K562 treated with DMSO at 1 percent for 12 hours (cell line): ENCODE measurements around the gene KRTAP4-3. TPM values are rescaled to one million over a fixed set of nuclear protein-coding genes. Genes with fewer than 3 reads are reported as not detected.

Experiments used
- total RNA-seq: library from RNA; unstranded; fragments of 300-600 nt; gene quantifications from 2 replicates; pipeline ENCODE4 v1.2.3, GENCODE V29; 2022; ENCODE audit not compliant: insufficient read depth

KRTAP4-3 gene
- not detected in 2 replicates for total RNA-seq

GRCh38 chr17:41168121-41168520 is at the start of gene KRTAP4-3:
KRTAP4-3 (minus strand) TSS chr17:41168221; CDS start chr17:41168172, 49 bp downstream.

DNA sequence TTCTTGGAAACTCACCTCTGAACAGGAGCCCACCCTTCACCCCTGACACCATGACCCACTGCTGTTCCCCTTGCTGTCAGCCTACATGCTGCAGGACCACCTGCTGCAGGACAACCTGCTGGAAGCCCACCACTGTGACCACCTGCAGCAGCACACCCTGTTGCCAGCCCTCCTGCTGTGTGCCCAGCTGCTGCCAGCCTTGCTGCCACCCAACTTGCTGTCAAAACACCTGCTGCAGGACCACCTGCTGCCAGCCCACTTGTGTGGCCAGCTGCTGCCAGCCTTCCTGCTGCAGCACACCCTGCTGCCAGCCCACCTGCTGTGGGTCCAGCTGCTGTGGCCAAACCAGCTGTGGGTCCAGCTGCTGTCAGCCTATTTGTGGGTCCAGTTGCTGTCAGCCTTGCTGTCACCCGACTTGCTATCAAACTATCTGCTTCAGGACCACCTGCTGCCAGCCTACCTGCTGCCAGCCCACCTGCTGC is 21.9 kb upstream of the KRTAP4-3 start, which contains the start of gene KRTAP9-1:
KRTAP9-1 (plus strand) TSS at position 51 of the 482 bp plus-strand sequence; CDS start at position 51, 0 bp downstream.

DNA sequence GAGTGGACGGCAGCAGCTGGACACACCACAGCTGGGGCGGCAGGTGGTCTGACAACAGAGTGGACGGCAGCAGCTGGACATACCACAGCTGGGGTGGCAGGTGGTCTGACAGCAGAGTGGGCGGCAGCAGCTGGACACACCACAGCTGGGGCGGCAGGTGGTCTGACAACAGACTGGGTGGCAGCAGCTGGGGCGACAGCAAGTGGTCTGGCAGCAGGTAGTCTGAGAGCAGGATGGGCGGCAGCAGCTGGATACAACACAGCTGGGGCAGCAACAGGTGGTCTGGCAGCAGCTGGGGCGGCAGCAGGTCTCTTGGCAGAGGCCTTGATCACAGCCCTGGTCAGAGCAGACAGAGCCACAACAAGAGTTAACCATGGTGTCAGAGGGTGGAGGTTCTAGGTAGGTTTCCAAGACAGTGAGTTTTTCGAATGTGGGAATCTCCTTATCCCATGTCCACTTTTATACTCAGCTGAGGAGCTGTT is 16.5 kb upstream of the KRTAP4-3 start, which contains the start of gene KRTAP4-1:
KRTAP4-1 (minus strand) TSS at position 432 of the 482 bp plus-strand sequence; CDS start at position 375, 57 bp downstream.

DNA sequence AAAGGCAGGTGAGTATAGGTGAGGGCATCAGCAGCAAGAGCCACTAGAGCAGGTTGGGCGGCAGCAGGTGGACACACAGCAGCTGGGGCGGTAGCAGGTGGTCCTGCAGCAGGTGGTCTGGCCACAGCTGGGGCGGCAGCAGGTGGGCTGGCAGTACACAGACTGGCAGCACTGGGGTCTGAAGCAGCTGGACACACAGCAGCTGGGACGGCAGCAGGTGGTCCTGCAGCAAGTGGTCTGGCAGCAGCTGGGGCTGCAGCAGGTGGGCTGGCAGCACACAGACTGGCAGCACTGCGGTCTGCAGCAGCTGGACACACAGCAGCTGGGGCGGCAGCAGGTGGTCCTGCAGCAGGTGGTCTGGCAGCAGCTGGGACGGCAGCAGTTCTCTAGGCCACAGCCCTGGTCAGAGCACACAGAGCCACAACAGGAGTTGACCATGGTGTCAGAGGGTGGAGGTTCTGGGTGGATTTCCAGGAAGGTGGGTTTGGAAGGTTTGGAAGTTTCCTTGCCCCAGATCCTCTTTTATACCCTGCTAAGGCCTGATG is 9.8 kb upstream of the KRTAP4-3 start, which contains the start of gene KRTAP4-2:
KRTAP4-2 (minus strand) TSS at position 495 of the 545 bp plus-strand sequence; CDS start at position 438, 57 bp downstream.

DNA sequence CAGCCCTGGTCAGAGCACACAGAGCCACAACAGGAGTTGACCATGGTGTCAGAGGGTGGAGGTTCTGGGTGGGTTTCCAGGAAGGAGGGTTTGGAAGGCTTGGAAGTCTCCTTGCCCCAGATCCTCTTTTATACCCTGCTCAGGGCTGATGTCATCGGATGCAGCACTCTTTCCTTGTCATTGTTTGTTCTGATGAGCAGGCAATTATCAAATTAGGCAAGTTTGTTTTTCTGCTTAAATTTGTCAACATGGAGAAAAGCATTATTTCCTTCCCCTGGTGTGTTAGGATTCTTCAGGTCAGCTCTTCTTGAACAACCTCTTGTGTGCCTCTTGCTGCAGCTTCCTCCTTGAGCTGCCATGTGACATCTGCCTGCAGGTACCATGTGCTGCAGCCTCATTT is 7.4 kb downstream of the KRTAP4-3 start, which contains the start of gene KRTAP4-4:
KRTAP4-4 (minus strand) TSS at position 101 of the 400 bp plus-strand sequence; CDS start at position 44, 57 bp downstream.

GRCh38 chr17:41149652-41149985 is 18.4 kb downstream of the KRTAP4-3 start, which contains the start of gene KRTAP4-5:
KRTAP4-5 (minus strand) TSS chr17:41149825; CDS start chr17:41149767, 58 bp downstream.

GRCh38 chr17:41140360-41141131 is 27.5 kb downstream of the KRTAP4-3 start, which contains the start of gene KRTAP4-6:
KRTAP4-6 (minus strand) TSS chr17:41140544; CDS start chr17:41140487, 57 bp downstream.

GRCh38 chr17:41123991-41124371 is 44.0 kb downstream of the KRTAP4-3 start, which contains the start of gene KRTAP4-12:
KRTAP4-12 (minus strand) TSS chr17:41124182; CDS start chr17:41124122, 60 bp downstream.

GRCh38 chr17:41117846-41118386 is 50.1 kb downstream of the KRTAP4-3 start, which contains the start of gene KRTAP4-11:
KRTAP4-11 (minus strand) TSS chr17:41118373; CDS start chr17:41118315, 58 bp downstream.

Other genes with a start within 250 kb of the KRTAP4-3 start
- not detected in 2 replicates for gene KRT23, start 230.6 kb downstream of the KRTAP4-3 start, total RNA-seq
- gene KRT39, start 201.3 kb downstream of the KRTAP4-3 start, total RNA-seq: not detected in 2 replicates
- not detected in 2 replicates for gene KRT40, start 183.9 kb downstream of the KRTAP4-3 start, total RNA-seq
- not detected in 2 replicates for gene KRTAP3-3, start 174.1 kb downstream of the KRTAP4-3 start, total RNA-seq
- not detected in 2 replicates for gene KRTAP3-2, start 168.3 kb downstream of the KRTAP4-3 start, total RNA-seq
- not detected in 2 replicates for gene KRTAP3-1, start 159.1 kb downstream of the KRTAP4-3 start, total RNA-seq
- gene KRTAP1-5, start 141.0 kb downstream of the KRTAP4-3 start, total RNA-seq: not detected in 2 replicates
- not detected in 2 replicates for gene KRTAP1-4, start 138.0 kb downstream of the KRTAP4-3 start, total RNA-seq
- not detected in 2 replicates for gene KRTAP1-3, start 133.3 kb downstream of the KRTAP4-3 start, total RNA-seq
- not detected in 2 replicates for gene KRTAP1-1, start 126.8 kb downstream of the KRTAP4-3 start, total RNA-seq
- gene KRTAP2-1, start 120.9 kb downstream of the KRTAP4-3 start, total RNA-seq: not detected in 2 replicates
- not detected in 2 replicates for gene KRTAP2-2, start 113.0 kb downstream of the KRTAP4-3 start, total RNA-seq
- not detected in 2 replicates for gene KRTAP2-3, start 108.1 kb downstream of the KRTAP4-3 start, total RNA-seq
- not detected in 2 replicates for gene KRTAP2-4, start 102.3 kb downstream of the KRTAP4-3 start, total RNA-seq
- not detected in 2 replicates for gene KRTAP4-7, start 84.1 kb downstream of the KRTAP4-3 start, total RNA-seq
- gene KRTAP4-8, start 70.1 kb downstream of the KRTAP4-3 start, total RNA-seq: not detected in 2 replicates
- not detected in 2 replicates for gene KRTAP4-16, start 66.0 kb downstream of the KRTAP4-3 start, total RNA-seq
- gene KRTAP4-9, start 62.8 kb downstream of the KRTAP4-3 start, total RNA-seq: not detected in 2 replicates
- not detected in 2 replicates for gene KRTAP4-11, start 49.8 kb downstream of the KRTAP4-3 start, total RNA-seq
- not detected in 2 replicates for gene KRTAP4-12, start 44.0 kb downstream of the KRTAP4-3 start, total RNA-seq
- gene KRTAP4-6, start 27.7 kb downstream of the KRTAP4-3 start, total RNA-seq: not detected in 2 replicates
- not detected in 2 replicates for gene KRTAP4-5, start 18.4 kb downstream of the KRTAP4-3 start, total RNA-seq
- gene KRTAP4-4, start 7.5 kb downstream of the KRTAP4-3 start, total RNA-seq: not detected in 2 replicates
- not detected in 2 replicates for gene KRTAP4-2, start 10.0 kb upstream of the KRTAP4-3 start, total RNA-seq
- gene KRTAP4-1, start 16.7 kb upstream of the KRTAP4-3 start, total RNA-seq: not detected in 2 replicates
- not detected in 2 replicates for gene KRTAP9-1, start 21.7 kb upstream of the KRTAP4-3 start, total RNA-seq
- not detected in 2 replicates for gene KRTAP9-2, start 58.4 kb upstream of the KRTAP4-3 start, total RNA-seq
- not detected in 2 replicates for gene KRTAP9-3, start 64.2 kb upstream of the KRTAP4-3 start, total RNA-seq
- gene KRTAP9-8, start 69.8 kb upstream of the KRTAP4-3 start, total RNA-seq: not detected in 2 replicates
- not detected in 2 replicates for gene KRTAP9-4, start 81.5 kb upstream of the KRTAP4-3 start, total RNA-seq
- gene KRTAP9-9, start 87.2 kb upstream of the KRTAP4-3 start, total RNA-seq: not detected in 2 replicates
- not detected in 2 replicates for gene KRTAP9-6, start 97.2 kb upstream of the KRTAP4-3 start, total RNA-seq
- gene KRTAP9-7, start 107.5 kb upstream of the KRTAP4-3 start, total RNA-seq: not detected in 2 replicates
- gene KRTAP29-1, start 134.6 kb upstream of the KRTAP4-3 start, total RNA-seq: not detected in 2 replicates
- not detected in 2 replicates for gene KRTAP16-1, start 141.1 kb upstream of the KRTAP4-3 start, total RNA-seq
- gene KRTAP17-1, start 147.5 kb upstream of the KRTAP4-3 start, total RNA-seq: not detected in 2 replicates
- not detected in 2 replicates for gene KRT33A, start 182.6 kb upstream of the KRTAP4-3 start, total RNA-seq
- gene KRT33B, start 201.6 kb upstream of the KRTAP4-3 start, total RNA-seq: not detected in 2 replicates
- not detected in 2 replicates for gene KRT34, start 214.1 kb upstream of the KRTAP4-3 start, total RNA-seq
- not detected in 2 replicates for gene KRT31, start 229.4 kb upstream of the KRTAP4-3 start, total RNA-seq